ENCODE data around the gene NDUFS7.

The NDUFS7 gene

DNA sequence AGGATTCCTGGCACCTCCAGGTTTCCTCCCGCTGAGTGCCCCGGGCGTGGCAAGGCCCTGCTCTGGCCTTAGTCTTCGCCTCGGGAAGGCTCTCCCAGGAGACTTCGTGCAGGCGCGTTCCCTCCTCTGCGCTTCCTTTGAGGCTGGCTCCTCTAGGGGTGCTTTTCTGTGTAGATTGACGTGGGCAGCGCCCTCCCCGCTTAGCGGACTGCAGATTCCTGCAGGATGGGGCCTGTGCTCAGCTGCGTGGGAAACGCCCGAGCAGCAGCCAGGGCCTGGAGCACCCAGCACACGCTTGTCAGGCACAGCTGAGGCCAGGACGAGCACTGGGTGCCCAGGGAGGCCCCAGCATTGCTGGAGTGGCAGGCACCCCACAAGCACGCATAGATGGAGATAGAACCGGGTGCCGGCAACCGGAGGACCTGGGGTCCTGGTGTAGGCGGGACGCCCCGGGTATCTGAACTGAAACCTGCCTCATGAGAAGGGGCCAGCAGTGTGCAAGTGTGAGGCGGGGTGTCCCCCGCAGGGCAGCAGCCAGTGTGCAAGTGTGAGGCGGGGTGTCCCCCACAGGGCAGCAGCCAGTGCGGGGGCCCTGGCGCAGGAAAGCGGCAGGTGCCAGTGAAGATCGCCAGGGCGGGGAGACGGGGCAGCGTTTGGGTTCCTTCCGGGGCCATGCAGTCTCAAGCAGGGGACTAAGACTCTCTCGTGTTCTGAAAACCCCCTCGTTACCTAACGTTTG lies 3.4 kb downstream of the NDUFS7 start:
- no peak for DNase-seq

DNA sequence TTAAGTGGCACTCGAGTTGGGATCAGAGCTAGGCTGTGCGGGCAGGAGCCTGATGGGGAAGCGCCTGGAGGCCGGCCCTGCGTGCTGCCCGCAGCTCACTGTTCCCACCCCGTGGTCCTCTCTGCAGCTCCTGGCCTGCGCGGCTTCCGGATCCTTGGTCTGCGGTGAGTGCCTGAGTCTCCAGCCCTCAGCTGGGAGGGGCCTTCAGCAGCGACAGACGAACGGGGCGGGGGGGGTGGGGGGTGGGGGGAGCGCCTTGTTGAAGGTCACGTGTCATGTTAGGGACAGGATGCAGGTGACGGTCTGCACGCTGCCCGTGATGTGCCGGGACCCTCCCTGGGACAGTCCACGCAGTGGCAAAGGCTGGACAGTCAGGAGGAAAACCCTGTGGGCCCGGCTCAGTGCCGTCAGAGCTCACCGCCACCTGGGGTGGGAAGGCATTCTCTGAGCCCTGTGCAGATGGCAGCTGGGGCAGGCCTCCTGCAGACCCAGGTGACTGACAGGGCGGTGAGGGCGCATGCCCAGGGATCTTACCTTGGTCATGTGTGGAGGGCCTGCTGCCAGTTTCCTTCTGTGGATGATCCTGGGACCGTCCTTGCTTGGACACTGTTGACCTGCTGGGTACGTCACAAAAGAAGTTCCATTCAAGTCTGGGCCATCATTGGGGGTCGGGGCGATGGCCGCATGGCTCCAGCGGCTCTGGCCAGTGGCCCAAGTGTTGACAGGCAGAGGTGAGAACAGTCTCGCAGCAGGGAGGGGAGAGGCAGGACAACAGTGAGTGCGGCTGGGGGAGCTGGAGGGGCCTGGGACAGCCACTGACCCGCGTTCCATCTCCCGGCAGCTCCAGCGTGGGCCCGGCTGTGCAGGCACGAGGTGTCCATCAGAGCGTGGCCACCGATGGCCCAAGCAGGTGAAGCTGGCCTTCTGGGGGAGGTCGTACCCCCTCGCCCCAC lies 4.3 kb downstream of the NDUFS7 start:
- DNase-seq = no peak

DNA sequence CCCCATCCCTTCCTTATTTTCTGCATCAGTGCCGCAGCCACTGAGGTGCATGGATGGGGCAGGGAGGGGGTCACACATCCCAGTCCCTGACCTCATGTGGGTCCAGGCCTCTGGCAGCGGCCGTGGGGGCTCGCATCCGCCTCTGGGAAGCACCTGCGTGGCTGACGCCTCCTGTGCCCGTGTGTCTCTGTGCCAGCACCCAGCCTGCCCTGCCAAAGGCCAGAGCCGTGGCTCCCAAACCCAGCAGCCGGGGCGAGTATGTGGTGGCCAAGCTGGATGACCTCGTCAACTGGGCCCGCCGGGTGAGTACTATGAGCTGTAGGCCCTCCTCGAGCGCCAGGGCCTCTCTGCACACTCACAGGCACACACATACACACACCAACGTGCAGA lies 4.9 kb downstream of the NDUFS7 start:
- DNase-seq = no peak

DNA sequence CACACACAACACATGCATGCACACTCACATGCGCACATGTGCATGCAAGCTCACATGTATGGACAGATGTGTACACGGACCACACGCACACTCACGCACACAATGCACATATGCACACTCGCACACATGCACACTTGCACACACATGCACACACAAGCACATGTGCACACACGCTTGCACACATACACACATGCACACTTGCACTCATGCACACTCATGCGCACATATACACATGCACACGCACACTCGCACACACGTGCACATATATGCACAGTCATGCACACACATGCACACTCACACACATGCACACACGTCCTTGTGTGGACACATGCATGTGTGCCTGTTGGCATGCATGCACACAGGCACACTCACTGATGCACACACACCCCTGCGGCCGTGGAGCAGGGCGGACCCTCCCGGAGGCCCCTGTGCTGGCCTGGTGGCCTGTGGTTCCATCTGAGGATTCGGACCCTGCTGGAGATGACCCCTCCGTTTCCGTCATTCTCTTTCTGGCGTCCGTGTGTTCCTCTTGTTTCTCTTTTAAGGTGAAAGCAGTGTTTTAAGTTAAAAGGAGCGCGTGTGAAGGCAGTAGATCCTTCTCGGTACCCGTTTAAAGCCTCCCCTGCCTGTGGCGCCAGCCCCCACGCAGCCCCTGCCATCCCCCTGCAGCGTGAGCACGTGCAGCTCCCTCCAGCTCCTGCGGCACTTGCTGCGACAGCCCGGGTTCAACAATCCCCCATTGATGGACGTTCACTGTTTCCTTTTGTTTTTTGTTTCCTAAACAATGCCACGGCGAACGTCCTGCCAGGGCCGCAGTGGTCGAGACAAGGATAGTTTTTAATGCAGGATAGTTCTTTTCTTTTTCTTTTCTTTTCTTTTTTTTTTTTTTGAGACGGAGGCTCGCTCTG lies 5.6 kb downstream of the NDUFS7 start:
- no peak for DNase-seq

DNA sequence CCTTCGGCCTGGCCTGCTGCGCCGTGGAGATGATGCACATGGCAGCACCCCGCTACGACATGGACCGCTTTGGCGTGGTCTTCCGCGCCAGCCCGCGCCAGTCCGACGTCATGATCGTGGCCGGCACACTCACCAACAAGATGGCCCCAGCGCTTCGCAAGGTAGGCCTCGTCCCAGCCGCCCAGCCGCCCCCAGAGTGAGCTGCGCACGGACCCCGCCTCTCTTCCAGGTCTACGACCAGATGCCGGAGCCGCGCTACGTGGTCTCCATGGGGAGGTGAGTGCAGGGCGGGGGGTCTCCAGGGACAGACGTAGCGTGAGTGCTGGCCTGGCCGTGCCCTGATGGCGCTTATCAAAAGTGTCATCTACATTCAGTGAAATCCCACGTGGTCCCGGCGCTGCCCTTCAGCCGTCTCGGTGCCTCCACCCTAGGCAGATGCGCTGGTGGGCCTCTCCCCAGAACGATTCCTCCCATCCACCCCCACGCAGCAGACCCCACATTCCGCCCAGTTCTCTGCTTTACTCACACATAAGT lies 7.2 kb downstream of the NDUFS7 start:
- DNase-seq = no peak

DNA sequence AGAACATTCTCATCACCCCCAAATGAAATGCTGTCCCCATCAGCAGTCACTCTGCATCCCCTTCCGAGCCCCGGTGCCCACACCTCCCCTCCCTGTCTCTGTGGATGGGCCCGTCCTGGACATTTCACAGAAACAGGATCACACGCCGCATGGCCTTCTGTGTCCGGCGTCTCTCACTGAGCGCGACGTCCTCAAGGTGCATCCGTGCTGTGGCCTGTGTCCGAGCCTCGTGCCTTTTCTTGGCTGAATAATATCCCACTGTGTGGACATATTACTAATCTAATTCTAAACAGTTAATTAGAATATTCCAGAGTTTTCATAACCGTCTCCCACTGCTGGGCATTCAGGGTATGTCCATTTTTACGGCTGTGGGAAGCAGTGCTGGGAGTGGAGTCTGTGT lies 8.7 kb downstream of the NDUFS7 start:
- DNase-seq = no peak

DNA sequence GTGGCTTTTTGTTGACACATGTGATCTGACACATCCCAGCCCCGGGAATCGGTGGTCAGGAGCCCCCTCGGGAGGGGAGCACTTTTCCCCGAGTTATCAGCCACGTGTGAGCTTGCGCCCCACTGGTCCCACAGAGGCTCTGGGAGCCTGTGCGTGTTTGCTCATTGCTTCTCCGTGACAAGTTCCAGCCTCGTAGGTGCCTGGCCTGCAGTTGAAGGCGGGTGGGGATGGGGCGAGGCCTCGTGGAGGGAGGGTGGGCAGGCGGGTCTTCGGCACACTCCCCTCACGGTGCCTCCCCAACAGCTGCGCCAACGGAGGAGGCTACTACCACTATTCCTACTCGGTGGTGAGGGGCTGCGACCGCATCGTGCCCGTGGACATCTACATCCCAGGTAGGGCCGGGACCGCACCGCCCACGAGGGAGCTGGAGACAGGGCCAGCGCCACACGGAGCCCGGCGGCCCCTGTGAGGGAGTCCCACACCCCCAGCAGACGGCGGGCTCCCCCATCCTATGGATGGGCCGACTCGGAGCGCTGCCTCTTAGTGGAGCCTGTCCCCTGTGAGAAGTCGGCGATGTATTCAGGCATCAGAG lies 9.3 kb downstream of the NDUFS7 start:
- DNase-seq = no peak

DNA sequence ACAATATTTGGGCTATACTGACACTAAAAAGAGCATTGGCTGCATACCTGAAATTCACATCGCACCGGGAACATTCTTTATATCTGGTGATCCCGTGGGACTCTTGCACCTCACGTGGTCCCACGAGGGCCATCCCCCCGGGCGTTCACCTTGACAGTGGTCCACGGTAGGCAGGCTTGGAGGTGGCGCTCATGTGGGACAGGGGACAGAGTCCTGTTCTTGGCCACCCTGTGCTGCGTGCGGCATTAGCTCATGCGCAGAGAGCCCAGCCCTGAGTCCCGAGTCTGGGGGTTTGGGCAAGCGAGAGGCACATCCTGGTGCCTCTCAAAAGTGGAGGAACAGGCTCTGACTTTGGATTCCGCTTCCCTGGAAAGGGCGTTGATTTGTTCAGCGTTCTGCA lies 10.1 kb downstream of the NDUFS7 start:
- DNase-seq = no peak

DNA sequence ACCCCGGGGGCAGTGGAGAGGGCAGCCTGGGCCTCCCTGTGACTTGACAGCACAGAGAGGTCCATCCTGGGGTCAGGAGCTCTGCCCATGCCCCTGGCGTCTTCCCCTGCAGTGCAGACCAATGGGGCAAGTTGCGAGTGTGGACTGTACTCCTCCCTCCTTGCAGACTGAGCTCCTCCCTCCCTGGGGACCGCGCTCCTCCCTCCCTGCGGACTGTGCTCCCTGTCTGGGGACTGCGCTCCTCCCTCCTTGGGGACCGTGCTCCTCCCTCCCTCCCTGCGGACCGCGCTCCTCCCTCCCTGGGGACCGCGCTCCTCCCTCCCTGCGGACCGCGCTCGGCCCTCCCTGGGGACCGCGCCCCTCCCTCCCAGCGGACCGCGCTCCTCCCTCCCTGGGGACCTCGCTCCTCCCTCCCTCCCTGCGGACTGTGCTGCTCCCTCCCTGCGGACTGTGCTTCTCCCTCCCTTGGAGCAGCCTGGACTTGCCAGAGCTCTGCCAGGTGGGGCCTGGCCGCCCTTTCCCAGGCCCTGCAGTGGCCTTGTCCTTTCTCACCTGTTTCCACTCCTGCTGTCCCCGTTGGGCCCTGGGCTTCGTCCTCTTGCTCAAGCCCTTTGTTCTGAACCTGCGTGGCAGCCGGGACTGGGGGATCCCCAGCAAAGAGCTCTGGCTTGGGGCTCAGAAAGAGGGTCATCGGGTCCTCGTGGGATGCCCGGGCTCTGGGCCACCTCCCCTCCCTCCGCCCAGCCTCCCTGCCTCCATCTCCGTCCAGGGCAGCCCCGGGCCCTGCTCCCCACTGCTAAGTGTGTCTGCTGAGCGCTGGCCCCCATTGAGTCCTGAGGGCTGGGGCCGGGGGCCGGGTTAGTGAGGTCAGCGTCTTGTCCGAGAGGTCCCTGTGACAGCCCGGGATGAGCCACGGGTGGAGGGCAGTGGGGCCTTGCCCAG lies 10.8 kb downstream of the NDUFS7 start:
- DNase-seq = no peak

DNA sequence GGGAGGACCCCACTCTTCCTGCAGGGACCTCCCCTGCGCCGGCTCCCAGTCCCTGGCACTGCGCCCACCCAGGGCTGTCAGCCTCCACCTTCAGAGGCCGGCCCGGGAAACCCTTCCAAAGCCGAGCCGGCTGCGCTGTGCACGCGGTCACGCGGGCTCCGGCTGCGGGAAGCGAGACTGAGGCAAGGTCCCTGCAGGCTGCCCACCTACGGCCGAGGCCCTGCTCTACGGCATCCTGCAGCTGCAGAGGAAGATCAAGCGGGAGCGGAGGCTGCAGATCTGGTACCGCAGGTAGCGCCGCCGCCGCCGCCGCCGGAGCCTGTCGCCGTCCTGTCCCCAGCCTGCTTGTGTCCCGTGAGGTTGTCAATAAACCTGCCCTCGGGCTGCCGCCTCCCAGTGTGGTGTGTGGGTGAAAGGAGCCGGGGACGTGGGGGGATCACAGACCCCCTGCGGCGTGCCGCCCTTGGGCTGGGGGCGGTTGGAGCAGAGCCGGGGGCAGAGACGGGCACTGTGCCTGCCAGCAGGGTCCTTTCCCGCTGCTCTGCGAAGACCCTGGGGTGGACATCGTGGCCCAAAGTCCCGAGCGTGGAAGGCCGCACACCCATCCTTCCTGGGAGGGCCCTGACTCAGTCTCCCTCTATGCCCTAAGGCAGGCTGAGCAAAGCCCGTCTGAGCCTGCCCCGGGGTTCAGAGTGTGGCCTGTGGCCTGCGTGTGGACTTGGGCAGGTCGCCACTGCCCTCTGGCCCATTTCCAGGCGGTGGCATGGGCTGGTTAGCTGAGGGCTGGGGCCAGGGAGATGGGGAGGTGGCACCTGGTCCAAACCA lies 11.7 kb downstream of the NDUFS7 start:
- no peak for DNase-seq

DNA sequence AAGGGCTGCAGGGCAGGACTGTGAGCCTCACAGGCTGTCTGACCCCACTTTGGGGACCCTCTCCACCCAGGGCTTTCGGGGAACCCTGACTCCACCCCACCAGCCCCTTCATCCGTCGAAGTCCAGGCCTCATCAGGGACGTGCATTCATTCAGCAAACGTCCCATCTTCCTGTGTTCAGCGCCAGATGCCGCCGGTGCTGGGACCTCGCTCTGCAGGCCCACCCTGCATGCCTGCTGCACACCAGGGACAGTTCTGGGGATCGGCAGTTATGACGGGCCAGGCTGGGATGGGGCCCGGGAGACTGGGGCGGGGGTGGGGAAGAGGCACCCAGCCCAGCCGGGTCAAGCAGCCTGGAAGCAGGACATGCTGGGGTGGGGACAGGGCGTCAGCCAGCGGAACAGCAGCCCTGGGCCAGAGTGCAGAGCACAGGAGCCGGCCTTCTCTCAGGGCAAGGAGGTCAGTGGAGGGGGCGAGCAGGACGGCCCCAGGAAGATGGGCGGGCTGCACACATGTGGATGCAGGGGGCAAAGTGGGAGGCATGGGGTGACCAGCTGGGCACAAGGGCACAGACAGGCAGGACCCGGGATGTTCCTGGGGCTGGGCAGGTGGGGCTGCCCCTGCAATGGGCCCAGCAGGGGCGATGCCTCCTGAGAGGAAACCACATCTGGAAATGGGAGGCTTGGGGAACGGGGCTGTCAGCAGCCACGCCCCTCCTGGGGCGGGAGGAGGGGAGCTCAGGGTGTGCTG lies 12.5 kb downstream of the NDUFS7 start:
- DNase-seq = no peak

DNA sequence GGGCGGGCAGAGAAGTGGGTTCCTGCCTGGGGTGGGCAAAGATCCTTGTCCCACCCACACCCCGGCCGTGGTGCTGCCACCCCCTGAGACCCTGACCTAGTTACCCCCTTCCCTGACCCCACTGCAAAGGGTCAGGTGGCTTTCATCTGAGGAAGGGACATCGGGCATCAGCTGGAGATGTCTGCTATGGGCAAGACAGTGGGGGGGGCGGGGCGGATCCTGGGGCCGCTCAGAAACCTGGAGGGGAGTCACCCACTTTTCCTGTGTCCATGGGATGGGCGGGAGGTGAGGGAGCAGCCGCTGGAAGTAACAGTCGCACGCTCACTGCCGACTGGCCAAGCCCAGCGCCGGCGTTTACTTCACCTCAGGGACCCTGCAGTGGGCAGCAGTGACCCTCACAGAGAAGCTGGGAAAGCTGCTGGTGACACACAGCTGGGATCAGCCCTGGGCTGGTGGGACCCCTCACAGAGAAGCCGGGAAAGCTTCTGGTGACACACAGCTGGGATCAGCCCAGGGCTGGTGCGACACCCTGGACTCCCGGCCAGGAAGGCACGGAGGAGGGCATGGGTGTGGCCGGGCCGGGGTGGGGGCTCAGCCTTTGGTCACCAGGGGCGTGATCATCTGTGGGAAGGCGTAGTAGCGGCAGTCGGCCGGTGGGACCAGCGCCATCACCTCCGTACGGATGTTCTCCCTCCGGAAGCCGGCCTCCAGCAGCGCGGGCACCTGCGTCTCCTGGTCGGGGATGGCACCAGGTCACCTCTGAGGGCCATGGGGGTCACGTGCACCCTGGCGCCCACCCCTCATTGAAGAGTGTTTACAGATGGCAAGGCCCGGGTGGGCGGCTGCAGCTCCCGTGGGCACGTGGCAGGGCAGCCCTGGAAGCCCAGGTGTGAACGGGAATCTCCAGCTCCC lies 13.3 kb downstream of the NDUFS7 start:
- DNase-seq = no peak

DNA sequence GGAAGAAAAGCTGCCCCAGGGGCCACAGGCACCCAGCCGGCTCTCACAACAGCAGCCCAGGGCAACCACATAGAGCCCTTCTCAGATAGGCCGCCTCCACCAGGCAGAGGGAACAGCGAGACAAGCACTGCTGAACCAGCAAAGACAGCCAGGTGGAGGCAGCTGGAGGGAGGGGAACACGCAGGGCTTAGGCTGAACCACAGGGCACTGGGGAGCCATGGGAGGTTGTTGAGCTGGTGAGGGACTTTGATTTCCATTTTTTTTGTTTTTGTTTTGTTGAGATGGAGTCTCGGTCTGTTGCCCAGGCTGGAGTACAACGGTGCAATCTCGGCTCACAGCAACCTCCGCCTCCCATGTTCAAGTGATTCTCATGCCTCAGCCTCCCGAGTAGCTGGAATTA lies 14.1 kb downstream of the NDUFS7 start:
- no peak for DNase-seq

DNA sequence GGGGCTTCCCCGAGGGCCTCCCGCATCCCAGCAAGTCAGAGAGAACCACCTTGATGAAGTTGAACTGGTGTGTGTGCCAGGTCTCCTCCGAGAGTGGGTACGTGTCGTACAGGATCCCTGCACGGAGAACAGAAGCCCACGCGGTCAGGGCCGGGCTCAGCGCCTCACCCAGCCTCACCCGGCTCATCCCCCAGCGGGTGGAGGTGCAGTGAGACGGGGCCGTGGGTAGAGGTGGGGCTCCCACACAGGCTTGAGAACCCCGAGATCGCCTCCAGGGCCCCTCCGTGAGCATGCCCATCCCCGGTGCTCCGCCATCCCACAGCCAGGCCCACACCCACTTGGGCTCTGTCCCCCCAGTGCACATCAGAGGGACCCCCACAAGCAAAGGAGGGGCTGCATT lies 15.4 kb downstream of the NDUFS7 start:
- no peak for DNase-seq

DNA sequence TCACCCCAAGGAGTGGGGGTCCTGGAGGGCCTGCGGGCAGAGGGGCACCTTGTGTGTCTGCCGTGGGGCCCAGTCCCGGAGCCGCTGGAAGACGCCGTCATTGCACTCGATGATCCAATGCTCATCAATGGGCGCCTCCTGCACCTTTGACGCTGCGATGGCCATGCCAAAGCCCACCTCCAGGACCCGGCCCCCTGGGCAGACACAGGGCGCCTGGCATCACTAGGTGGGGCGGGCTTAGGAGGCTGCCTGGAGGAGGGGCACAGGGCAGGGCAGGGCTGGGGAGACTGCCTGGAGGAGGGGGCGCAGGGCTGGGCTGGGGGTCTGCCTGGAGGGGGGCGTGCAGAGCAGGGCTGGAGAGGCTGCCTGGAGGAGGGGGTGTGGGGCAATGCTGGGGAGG lies 16.0 kb downstream of the NDUFS7 start:
- DNase-seq = no peak

DNA sequence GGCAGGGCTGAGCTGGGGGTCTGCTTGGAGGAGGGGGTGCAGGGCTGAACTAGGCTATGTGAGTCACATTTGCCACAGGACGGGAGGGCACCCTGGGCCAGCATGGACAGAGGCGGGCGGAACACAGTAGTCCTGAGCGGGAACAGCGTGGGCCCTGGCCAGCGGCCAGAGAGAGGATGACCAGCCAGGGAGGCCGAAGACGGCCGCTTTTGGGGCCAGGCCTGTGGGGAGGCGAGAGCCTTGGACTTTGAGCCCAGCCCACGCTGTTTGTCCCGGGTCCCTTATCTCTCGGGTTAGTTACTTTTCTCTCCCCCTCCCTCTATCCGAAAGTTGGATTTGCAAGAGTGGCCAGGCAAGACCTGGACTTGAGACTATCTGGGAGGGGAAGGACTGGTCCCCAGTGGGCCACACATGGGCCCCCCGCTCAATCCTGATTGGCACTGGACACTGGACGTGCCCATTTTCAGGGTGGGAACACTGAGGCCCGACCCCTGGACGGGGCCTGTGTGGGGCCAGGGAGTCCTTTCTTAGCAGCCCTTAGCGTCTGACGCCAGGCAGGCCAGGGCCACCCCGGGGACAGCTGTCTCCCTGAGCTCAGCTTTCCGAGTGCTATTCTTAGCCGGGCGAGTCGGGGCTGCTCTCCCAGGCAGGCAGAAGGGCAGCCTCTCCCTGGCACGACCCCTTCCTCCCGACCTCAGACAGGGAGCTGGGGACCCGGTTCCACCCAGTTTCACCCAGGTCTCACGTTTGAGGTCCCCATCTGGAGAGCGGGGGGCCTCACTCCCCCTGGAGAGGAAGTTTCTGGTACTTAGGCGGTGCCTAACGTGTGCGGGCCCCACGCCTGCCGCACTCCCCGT lies 16.8 kb downstream of the NDUFS7 start:
- no peak for DNase-seq

DNA sequence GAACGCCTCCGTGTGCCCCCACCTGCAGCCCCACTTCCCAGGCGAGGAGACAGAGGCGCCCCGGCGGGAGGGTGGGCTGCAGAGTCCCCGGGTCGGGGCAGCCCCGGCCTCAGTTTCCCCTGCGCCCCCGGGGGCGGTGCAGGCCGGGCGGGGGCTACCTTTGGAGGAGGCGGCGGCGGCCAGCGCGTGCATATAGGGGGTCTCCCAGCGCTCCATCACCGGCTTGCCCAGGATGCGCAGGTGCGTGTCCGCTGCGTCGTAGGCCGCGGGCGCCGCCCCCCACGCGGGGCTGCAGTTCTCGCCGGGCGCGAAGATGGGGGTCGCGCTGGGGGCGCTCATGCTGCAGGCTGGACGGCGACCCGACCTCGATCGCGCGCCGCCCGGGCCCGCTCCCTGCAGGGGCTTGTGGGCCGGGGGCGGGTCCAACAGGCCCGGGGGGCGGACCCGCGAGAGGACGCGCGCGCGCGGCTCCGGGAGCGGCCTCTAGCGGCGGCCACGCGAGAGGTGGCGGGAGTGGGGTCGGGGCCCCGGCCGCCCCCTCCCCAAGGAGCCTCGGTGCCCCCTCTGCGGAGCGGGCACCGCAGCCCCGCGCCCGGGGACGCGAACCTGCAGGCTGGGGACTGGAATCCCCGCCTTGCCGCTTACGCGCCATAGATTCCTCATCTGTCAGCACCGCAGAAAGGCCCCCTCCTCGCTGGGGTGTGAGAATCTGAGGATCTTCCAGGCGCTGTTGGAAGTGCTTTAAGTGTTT lies 17.6 kb downstream of the NDUFS7 start, which contains the start of gene GAMT:
GAMT (minus strand) TSS at position 405 of the 751 bp plus-strand sequence; CDS start at position 339, 66 bp downstream.
- peak; percentile 55 to 63 for DNase-seq

Data from activated CD4-positive, alpha-beta T cell treated with anti-CD3 and anti-CD28 coated beads for 4 hours (primary cell).